ENCODE measurements around the gene PLCB1. TPM values are rescaled to one million over a fixed set of nuclear protein-coding genes. Genes with fewer than 3 reads are reported as not detected.

The PLCB1 gene
- total and polyA plus RNA-seq, 7 donors = 1.5 to 10.7 (median 4.2) TPM

DNA sequence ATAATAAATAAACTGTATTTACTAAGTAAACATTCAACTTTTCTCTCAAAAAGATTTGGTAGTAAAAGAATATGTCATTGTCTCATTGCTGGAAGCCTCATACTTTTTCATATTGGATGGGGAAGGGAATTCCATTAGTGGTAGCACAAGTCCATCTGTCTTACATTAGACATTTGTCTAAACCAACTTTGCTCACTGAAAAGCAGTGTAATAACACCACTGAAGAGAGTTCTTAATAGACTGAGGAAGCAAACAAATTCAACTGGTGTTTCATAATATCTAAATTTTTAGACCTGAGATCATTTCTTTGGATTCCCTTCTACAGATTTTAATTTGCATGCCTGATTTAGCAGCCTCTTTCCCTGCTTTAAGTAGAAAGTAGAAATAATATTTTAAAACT lies 62.7 kb downstream of the PLCB1 start:
- Histone ChIP-seq H3K27ac (no peak overlapping the region), H3K36me3 (ENCODE audit: insufficient read depth in 1 of 2, low read depth in 1 of 2) (peaks cover 0 to 3% of the 10 kb centered on the region in 2 donors), H3K4me3 (no peak overlapping the region), H3K9me3 (peaks cover 14% of the 10 kb centered on the region), H3K27me3 (ENCODE audit: insufficient read depth in 3 of 3, low read length in 2 of 3) (no peaks in the 10 kb centered on the region), H3K4me1 (peaks cover 7% of the 10 kb centered on the region)
- intact Hi-C loops (cut with DNase I) = no loop called here
- DNase-seq = no peak
- TF ChIP-seq, protein P1, sequence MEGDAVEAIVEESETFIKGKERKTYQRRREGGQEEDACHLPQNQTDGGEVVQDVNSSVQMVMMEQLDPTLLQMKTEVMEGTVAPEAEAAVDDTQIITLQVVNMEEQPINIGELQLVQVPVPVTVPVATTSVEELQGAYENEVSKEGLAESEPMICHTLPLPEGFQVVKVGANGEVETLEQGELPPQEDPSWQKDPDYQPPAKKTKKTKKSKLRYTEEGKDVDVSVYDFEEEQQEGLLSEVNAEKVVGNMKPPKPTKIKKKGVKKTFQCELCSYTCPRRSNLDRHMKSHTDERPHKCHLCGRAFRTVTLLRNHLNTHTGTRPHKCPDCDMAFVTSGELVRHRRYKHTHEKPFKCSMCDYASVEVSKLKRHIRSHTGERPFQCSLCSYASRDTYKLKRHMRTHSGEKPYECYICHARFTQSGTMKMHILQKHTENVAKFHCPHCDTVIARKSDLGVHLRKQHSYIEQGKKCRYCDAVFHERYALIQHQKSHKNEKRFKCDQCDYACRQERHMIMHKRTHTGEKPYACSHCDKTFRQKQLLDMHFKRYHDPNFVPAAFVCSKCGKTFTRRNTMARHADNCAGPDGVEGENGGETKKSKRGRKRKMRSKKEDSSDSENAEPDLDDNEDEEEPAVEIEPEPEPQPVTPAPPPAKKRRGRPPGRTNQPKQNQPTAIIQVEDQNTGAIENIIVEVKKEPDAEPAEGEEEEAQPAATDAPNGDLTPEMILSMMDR (IDR thresholded peaks at IDR 0.05) = no peak
- ATAC-seq = no peak

DNA sequence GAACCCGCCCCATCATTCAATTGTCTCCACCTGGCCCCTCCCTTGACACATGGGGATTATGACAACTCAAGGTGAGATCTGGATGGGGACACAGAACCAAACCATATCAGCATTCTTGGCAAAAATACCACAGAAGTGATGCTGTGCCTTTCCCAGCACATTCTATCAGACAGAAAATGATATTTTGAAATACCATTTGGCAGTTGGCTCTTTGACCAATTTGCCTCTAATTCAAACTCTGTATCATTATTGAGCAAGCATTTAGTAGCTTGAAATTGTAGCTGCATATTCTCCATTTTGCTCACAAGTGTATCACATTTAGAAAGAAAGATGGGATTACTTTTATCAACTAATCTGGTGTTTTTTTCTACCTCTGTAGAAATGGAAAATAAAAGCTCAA lies 64.0 kb downstream of the PLCB1 start:
- no peak overlapping the region for H3K4me3 ChIP-seq
- intact Hi-C loops (cut with DNase I) = no loop called here
- peaks cover 14% of the 10 kb centered on the region for H3K9me3 ChIP-seq
- no peak for ATAC-seq
- H3K27me3 ChIP-seq (ENCODE audit: insufficient read depth in 3 of 3, low read length in 2 of 3) = no peaks in the 10 kb centered on the region
- no peak for DNase-seq
- H3K27ac ChIP-seq = no peak overlapping the region
- H3K36me3 ChIP-seq (ENCODE audit: insufficient read depth in 1 of 2, low read depth in 1 of 2) = peaks cover 0 to 3% of the 10 kb centered on the region in 2 donors
- TF ChIP-seq, protein P1 (IDR thresholded peaks at IDR 0.05) = no peak
- WGBS, 3 donors = 82 to 90% (median 88%) methylated on average over 1 of the region's 1 CpG
- no peaks in the 10 kb centered on the region for H3K4me1 ChIP-seq

DNA sequence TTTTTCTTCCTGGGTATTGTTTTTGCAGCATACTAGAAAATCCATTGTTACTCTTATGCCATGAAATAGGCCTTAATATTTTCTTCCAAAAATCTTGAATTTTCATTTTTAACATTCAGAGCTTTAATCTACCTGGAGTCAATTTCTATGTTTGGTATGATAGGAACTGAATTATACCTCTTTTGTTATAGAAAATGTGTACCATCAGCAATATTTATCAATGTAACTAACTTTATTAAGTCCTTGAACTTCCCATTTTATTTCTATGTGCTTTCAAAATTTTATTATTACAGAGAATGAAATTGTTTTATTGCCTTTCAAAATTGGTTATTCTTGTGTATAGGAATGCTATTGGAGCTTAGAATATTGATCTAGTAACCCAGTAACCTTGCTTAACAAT lies 68.2 kb downstream of the PLCB1 start:
- ATAC-seq (no peak), DNase-seq (no peak)
- Histone ChIP-seq H3K36me3 (ENCODE audit: insufficient read depth in 1 of 2, low read depth in 1 of 2) (no peaks in the 10 kb centered on the region), H3K4me3 (no peak overlapping the region), H3K9me3 (no peaks in the 10 kb centered on the region), H3K27ac (no peak overlapping the region), H3K4me1 (no peaks in the 10 kb centered on the region), H3K27me3 (ENCODE audit: insufficient read depth in 3 of 3, low read length in 2 of 3) (no peaks in the 10 kb centered on the region)
- intact Hi-C loops (cut with DNase I) = no loop called here
- TF ChIP-seq, protein P1 (IDR thresholded peaks at IDR 0.05) = no peak

DNA sequence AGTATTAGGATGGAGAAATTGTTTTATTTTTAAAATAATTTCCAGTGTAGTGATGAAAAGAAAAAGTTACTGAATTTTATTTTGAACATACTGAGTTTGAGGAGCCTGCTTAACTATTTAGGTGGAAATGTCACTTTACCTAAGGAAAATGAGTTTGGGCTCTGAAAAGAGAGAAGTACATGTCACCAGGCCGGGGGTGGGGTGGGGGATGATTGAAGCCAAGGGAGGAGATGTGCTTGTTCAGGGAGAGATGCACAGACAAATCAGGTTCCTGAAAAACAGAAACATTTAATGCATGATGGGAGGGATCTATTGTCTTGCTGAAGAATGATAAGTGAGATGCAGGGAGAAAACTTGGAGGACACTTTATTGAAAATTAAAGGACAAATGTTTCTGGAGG lies 71.3 kb downstream of the PLCB1 start:
- H3K27ac ChIP-seq = no peak overlapping the region
- TF ChIP-seq, protein P1 (IDR thresholded peaks at IDR 0.05) = no peak
- intact Hi-C loops (cut with DNase I) = no loop called here
- H3K36me3 ChIP-seq (ENCODE audit: insufficient read depth in 1 of 2, low read depth in 1 of 2) = no peaks in the 10 kb centered on the region
- no peak overlapping the region for H3K4me3 ChIP-seq
- H3K27me3 ChIP-seq (ENCODE audit: insufficient read depth in 3 of 3, low read length in 2 of 3) = no peaks in the 10 kb centered on the region
- ATAC-seq = no peak
- DNase-seq = no peak
- 83 to 96% (median 91%) methylated on average over 1 of the region's 1 CpG for WGBS, 3 donors
- no peaks in the 10 kb centered on the region for H3K4me1 ChIP-seq
- no peaks in the 10 kb centered on the region for H3K9me3 ChIP-seq

DNA sequence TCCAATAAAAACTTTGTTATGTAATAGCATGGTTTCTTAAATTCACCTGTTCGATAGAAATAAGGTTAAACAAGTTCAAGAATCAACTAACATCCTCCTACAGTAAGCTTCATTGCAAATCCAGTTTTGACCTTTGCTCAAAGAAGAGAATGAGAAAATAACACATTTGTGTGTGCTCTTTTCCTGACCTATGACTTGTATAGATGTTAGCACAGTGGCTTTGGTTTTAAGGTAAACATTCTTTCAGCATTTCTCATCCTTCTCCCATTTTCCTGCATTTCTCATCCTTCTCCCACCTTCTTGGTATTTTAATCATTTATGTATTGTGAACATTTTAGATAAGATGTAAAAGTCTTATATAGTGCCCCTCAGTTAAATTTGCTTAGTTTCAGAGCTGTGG lies 73.9 kb downstream of the PLCB1 start:
- intact Hi-C loops (cut with DNase I) = no loop called here

More for the DNA sequence above, 73.9 kb downstream of the PLCB1 start:
- Histone ChIP-seq H3K36me3 (ENCODE audit: insufficient read depth in 1 of 2, low read depth in 1 of 2) (no peaks in the 10 kb centered on the region), H3K27ac (no peak overlapping the region), H3K4me3 (no peak overlapping the region), H3K9me3 (no peaks in the 10 kb centered on the region), H3K27me3 (ENCODE audit: insufficient read depth in 3 of 3, low read length in 2 of 3) (no peaks in the 10 kb centered on the region), H3K4me1 (no peaks in the 10 kb centered on the region)
- TF ChIP-seq, protein P1 (IDR thresholded peaks at IDR 0.05) = no peak
- ATAC-seq = no peak
- 92 to 95% (median 93%) methylated on average over 1 of the region's 1 CpG for WGBS, 3 donors
- DNase-seq = no peak
